ENCODE results near the gene GFOD1. TPM values are rescaled to one million over a fixed set of nuclear protein-coding genes. Genes with fewer than 3 reads are reported as not detected.

The GFOD1 gene
- total RNA-seq, 1 experiment from 2014 or later, result 6.1 TPM

DNA sequence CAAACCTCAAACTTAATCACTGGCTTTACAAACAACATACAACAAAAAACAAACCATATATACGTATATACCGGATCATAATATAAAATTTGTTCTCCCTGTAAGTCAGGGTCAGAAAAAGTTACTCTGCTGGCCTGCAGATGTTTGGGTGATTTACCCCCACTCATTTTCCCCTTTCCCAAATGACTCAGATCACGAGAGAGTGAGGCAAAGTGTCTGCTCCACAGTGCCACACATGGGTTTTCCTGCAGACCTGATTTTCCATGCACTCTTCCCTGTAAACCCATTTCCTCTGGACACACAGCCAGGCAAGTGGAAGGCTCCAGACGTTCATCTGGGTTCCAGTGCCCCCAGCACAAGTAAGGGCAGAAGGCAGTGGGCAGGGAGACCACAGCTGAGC is 23.5 kb downstream of the GFOD1 start:
- 100% methylated on average over 2 of the region's 4 CpGs for WGBS (ENCODE audit: extremely low coverage, insufficient read length, low lambda C conversion rate)
- peak overlapping the region; percentile 47 for H3K18ac ChIP-seq (ENCODE audit: insufficient read length, low read depth, low read length)
- Mint-ChIP-seq H3K36me3 (ENCODE audit: insufficient read depth in 1 of 3, low read depth in 3 of 3) (no peaks in the 10 kb centered on the region), H3K4me1 (peaks cover 35 to 46% of the 10 kb centered on the region in 2 experiments), H3K4me3 (no peak overlapping the region), H3K27ac (no peak overlapping the region), H3K27me3 (ENCODE audit: low read depth) (no peaks in the 10 kb centered on the region), H3K9me3 (no peaks in the 10 kb centered on the region)
- no peak overlapping the region for H2BK12ac ChIP-seq (ENCODE audit: insufficient read length, low read depth, low read length)
- H3K27me3 ChIP-seq (ENCODE audit: insufficient read depth, low read length), result no peaks in the 10 kb centered on the region
- H3K9me3 ChIP-seq (ENCODE audit: control insufficient read depth, low read depth, low read length), result no peaks in the 10 kb centered on the region
- H3T11ph ChIP-seq (ENCODE audit: low read length), result no peak overlapping the region
- no peak overlapping the region for H2BK20ac ChIP-seq (ENCODE audit: low read depth, low read length, poor library complexity, severe bottlenecking)
- H3K14ac ChIP-seq (ENCODE audit: insufficient read depth, low read length), result no peak overlapping the region
- H3K23me2 ChIP-seq (ENCODE audit: insufficient read length, low read depth, low read length, poor library complexity, severe bottlenecking), result no peaks in the 10 kb centered on the region
- H3K79me2 ChIP-seq (ENCODE audit: insufficient read depth, low read length), result no peaks in the 10 kb centered on the region
- H2AFZ ChIP-seq (ENCODE audit: low read length), result no peak overlapping the region
- H3K79me1 ChIP-seq (ENCODE audit: insufficient read depth, low read depth, low read length, poor library complexity, severe bottlenecking), result no peaks in the 10 kb centered on the region
- H4K8ac ChIP-seq (replicated peaks; ENCODE audit: insufficient read length, low read depth, low read length), result no peak overlapping the region
- H2BK120ac ChIP-seq (ENCODE audit: low read depth, low read length, poor library complexity, severe bottlenecking), result no peak overlapping the region
- no peak overlapping the region for H3K23ac ChIP-seq (ENCODE audit: insufficient read length, low read depth, low read length)
- H3K9ac ChIP-seq (ENCODE audit: extremely low read depth, insufficient read length, low read length), result no peak overlapping the region
- no peak overlapping the region for H3K56ac ChIP-seq (ENCODE audit: insufficient read length, low read depth, low read length)
- H2BK15ac ChIP-seq (ENCODE audit: low read depth, low read length), result no peak overlapping the region
- no peak overlapping the region for H3K4ac ChIP-seq (ENCODE audit: low read depth, low read length)
- peak overlapping the region; percentile 15 for H2AK5ac ChIP-seq (ENCODE audit: insufficient read length, low read length)
- DNase-seq, result no peak
- H3K4me1 ChIP-seq (ENCODE audit: insufficient read depth, low read length), result peaks cover 18% of the 10 kb centered on the region
- H3K4me2 ChIP-seq (ENCODE audit: insufficient read depth, insufficient read length, low read length), result no peak overlapping the region
- TF ChIP-seq, protein P1, sequence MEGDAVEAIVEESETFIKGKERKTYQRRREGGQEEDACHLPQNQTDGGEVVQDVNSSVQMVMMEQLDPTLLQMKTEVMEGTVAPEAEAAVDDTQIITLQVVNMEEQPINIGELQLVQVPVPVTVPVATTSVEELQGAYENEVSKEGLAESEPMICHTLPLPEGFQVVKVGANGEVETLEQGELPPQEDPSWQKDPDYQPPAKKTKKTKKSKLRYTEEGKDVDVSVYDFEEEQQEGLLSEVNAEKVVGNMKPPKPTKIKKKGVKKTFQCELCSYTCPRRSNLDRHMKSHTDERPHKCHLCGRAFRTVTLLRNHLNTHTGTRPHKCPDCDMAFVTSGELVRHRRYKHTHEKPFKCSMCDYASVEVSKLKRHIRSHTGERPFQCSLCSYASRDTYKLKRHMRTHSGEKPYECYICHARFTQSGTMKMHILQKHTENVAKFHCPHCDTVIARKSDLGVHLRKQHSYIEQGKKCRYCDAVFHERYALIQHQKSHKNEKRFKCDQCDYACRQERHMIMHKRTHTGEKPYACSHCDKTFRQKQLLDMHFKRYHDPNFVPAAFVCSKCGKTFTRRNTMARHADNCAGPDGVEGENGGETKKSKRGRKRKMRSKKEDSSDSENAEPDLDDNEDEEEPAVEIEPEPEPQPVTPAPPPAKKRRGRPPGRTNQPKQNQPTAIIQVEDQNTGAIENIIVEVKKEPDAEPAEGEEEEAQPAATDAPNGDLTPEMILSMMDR (conservative IDR thresholded peaks at IDR 0.05), result no peak
- H4K20me1 ChIP-seq (ENCODE audit: control insufficient read depth, insufficient read depth, insufficient read length), result no peaks in the 10 kb centered on the region
- H4K91ac ChIP-seq (ENCODE audit: insufficient read length, low read depth, low read length), result no peak overlapping the region
- no peak overlapping the region for H3K27ac ChIP-seq (ENCODE audit: insufficient read length, low read depth, low read length)
- no peak overlapping the region for H2BK5ac ChIP-seq (ENCODE audit: insufficient read length, low read length)
- H4K5ac ChIP-seq (ENCODE audit: insufficient read length, low read depth, low read length), result no peak overlapping the region
